ENCODE results near the gene MOCOS. TPM values are rescaled to one million over a fixed set of nuclear protein-coding genes. Genes with fewer than 3 reads are reported as not detected.

Gene MOCOS
- total RNA-seq, 4 donors from 2014 or later = 3.9 to 16.8 (median 8.7) TPM

DNA sequence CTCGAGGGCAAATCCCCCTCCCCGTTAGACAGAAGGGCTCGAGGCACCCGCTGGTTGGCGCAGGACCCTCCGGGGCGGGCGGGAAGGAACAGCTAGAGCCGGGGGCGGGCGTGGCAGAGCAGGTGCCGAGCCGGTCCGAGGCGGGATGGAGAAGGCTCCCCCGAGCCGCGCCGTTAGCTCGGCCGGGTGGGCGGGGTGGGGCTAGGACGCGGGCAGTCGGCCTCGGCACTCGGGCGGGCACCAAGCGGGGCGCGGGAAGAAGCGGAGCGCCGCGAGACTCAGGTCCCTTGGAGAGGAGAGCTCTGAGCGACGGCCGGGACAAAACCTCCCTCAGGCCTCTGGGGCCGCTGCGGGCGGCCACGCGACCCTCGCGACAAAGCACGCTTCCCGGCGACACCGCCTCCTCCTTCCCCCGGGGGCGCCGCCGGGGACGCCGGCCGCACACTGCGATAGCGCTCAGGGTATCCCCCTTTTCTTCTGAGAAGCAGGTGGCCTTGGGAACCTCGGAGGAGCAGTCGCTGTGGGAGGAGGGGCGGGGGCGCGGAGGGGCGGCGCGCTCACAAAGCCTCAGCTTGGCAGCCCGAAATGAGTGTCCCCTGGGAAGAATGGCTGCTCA lies 110.9 kb downstream of the MOCOS start:
- TF ChIP-seq, protein P1, sequence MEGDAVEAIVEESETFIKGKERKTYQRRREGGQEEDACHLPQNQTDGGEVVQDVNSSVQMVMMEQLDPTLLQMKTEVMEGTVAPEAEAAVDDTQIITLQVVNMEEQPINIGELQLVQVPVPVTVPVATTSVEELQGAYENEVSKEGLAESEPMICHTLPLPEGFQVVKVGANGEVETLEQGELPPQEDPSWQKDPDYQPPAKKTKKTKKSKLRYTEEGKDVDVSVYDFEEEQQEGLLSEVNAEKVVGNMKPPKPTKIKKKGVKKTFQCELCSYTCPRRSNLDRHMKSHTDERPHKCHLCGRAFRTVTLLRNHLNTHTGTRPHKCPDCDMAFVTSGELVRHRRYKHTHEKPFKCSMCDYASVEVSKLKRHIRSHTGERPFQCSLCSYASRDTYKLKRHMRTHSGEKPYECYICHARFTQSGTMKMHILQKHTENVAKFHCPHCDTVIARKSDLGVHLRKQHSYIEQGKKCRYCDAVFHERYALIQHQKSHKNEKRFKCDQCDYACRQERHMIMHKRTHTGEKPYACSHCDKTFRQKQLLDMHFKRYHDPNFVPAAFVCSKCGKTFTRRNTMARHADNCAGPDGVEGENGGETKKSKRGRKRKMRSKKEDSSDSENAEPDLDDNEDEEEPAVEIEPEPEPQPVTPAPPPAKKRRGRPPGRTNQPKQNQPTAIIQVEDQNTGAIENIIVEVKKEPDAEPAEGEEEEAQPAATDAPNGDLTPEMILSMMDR (IDR thresholded peaks at IDR 0.05; ENCODE audit: low read depth) = no peak

DNA sequence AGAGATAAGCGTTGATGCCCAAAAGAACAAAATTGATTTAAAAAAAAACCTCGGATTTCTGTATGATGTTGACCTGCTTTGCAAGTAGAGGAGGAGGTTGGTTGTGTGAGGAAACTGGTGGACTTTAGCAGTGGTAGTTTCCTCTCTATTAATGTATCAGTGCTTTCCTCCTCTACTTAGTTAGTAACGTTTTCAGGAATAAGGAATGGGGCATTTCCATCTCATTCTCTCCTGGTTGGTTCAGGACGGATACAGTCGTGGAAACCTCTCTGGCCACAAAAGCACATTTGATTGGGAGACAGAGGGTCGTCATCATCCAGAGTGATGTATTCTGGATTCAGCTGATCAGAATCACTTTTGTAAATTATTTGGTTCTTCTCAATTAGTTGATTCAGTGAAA lies 111.7 kb downstream of the MOCOS start:
- TF ChIP-seq, protein P1 (IDR thresholded peaks at IDR 0.05; ENCODE audit: low read depth) = no peak

DNA sequence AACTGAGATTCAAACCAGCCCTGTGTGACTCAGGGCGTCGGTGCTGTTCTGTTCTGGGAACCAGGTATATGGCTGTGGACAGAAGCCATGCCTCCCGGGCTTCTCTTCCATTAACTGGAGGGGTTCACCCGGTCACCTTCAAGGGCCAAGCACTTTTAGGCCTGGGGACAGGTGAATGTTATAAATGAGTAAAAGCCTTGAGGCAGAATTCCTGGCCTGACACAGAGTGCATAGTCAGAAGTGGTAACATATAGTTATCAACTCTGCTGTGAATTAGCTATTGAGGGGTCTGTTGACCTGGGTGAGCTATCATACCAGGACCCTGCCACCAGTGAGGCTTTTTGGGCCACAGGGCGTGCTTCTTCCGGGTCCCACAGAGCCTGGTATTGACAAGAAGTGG lies 112.9 kb downstream of the MOCOS start:
- TF ChIP-seq, protein P1 (IDR thresholded peaks at IDR 0.05; ENCODE audit: low read depth) = no peak

DNA sequence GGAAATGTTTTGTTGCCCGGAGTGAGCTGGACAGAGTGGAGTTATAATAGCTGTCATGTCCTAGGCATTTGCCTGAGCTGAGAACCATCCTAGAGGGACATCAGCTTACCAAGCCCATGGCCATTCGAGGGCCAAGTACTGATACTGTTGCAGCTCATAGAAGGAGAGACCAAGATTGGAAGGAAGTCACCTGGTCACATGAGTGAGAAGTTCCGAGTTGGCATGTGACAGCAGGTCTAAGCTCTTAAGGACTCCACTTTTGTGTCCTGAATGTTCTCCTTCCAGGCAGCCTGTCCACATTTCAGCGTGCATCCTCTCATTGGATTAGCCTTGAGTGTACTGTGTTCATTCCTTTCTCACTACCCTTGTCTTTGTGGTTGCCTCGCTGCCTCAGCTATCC lies 114.6 kb downstream of the MOCOS start:
- TF ChIP-seq, protein P1 (IDR thresholded peaks at IDR 0.05; ENCODE audit: low read depth) = no peak

DNA sequence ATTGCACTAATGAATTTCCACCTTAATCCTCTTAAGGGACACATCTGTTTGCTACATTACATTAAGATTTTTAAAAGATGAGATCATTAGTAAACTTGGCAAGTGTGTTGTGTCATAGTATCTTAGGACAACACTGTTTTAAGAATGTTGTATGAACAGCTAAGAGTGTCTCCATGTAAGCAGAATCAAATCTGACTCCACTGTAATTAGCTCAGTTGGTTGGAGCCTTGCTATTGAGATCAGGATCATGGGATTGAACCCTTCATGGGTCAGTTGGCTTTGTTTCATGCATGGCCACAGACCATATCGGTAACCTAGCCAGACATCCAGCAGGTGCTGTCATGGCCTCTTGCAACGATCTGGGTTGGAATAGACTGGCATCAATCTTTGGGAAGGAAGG lies 115.4 kb downstream of the MOCOS start:
- TF ChIP-seq, protein P1 (IDR thresholded peaks at IDR 0.05; ENCODE audit: low read depth) = no peak

DNA sequence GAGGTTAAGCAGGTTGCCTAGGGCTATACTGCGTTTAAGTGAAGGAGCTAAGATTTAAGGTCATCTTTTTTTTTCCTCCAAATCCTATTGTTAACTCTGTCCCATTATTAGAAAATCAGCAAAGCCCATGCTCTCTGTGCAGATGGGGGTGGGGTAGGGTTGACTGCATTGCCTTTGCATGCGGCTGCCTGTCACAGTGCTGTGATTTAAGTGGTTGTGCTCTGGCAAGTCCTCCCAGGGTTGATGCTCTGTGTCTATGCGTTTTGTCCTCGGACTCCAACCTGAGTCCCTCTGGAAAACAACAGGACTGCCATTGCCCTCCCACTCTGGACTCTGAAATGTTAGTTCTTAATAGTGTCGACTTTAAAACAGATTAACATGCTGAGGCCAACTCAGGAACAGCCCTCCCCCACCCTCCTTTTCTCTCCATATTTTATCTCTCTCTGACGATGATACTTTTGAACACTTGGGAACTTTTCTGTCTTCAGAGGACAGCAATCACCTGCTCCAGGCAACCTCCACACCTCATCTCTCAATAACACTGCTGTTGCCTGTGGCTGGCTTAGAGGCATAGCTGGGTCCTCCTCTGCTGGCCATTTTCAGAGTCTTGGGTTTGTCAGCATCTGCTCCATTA lies 116.0 kb downstream of the MOCOS start:
- TF ChIP-seq, protein P1 (IDR thresholded peaks at IDR 0.05; ENCODE audit: low read depth) = no peak

DNA sequence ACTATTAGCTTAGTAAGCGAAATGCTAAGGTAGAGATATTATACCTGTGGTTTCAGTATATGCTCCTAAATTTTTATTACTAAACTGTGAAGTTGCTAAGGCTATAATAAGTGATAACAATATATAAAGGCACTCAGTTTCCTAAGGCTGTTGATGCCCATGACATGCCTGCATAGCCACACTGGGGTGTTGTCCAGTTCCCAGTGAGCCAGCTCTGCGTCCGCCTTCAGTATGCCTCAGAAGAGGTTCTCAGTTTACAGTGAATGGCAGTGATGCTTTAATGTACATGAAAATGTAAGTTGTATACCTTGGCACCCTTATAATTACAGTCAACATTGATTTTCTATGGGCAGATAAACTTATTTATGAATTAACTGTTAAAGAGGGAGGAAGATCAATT lies 117.4 kb downstream of the MOCOS start:
- TF ChIP-seq, protein P1 (IDR thresholded peaks at IDR 0.05; ENCODE audit: low read depth) = no peak
